Neural crest cell (in vitro differentiated cells): ENCODE measurements around the gene CD300A. TPM values are rescaled to one million over a fixed set of nuclear protein-coding genes. Genes with fewer than 3 reads are reported as not detected.

ENCODE experiments used
- DNase-seq: peaks from one replicate; pipeline ENCODE4 v3.0.0; 2021; ENCODE audit warnings: low read depth, mixed read lengths, low spot score
- H3K27ac Mint-ChIP-seq: one replicate; pipeline ENCODE4 v1.8.0; 2021; ENCODE audit warnings: mild to moderate bottlenecking, mixed read lengths; ENCODE audit not compliant: unreplicated experiment
- H3K27me3 Mint-ChIP-seq: 2 replicates; pipeline ENCODE4 v1.8.0; 2021; ENCODE audit warnings: low read depth, mild to moderate bottlenecking, mixed read lengths
- H3K36me3 Mint-ChIP-seq: 2 replicates; pipeline ENCODE4 v1.8.0; 2021; ENCODE audit warnings: low read depth, mild to moderate bottlenecking, mixed read lengths
- H3K4me1 Mint-ChIP-seq: 2 replicates; pipeline ENCODE4 v1.8.0; 2021; ENCODE audit warnings: mixed read lengths
- H3K4me3 Mint-ChIP-seq: one replicate; pipeline ENCODE4 v1.8.0; 2021; ENCODE audit warnings: mild to moderate bottlenecking, mixed read lengths
- H3K9me3 Mint-ChIP-seq: 2 replicates; pipeline ENCODE4 v1.8.0; 2021; ENCODE audit warnings: mixed read lengths
- CTCF ChIP-seq: fragments of 200-600 bp; sonication (generic); conservative IDR thresholded peaks from 2 replicates; pipeline ENCODE4 v1.5.0; 2021; ENCODE audit warnings: antibody characterized with exemption, mild to moderate bottlenecking
- total RNA-seq: library from RNA; stranded (reverse); gene quantifications from 2 replicates; pipeline ENCODE4 v1.2.1, GENCODE V29; 2021

Gene CD300A
- total RNA-seq, 1 donor from 2014 or later: not detected

- Mint-ChIP-seq H3K4me3 (peak overlapping the region; percentile 72), H3K36me3 (no peaks in the 10 kb centered on the region), H3K27ac (peak overlapping the region; percentile 57), H3K4me1 (peaks cover 48% of the 10 kb centered on the region), H3K9me3 (no peaks in the 10 kb centered on the region), H3K27me3 (peaks cover 28% of the 10 kb centered on the region)
- peak; percentile 22 for TF ChIP-seq CTCF
- peak; percentile 80 for DNase-seq
Measured at GRCh38 chr17:74454197-74455024, 12.0 kb upstream of the CD300A start.

GRCh38 chr17:74455025-74455545 lies 11.3 kb upstream of the CD300A start:
- Mint-ChIP-seq H3K4me1 (peaks cover 48% of the 10 kb centered on the region), H3K4me3 (no peak overlapping the region), H3K36me3 (no peaks in the 10 kb centered on the region), H3K9me3 (no peaks in the 10 kb centered on the region), H3K27me3 (peaks cover 28% of the 10 kb centered on the region), H3K27ac (no peak overlapping the region)
- no peak for TF ChIP-seq CTCF
- no peak for DNase-seq

GRCh38 chr17:74455821-74456220 lies 10.6 kb upstream of the CD300A start:
- no peak for DNase-seq
- no peaks in the 10 kb centered on the region for H3K36me3 Mint-ChIP-seq
- H3K9me3 Mint-ChIP-seq: no peaks in the 10 kb centered on the region
- H3K4me1 Mint-ChIP-seq: peaks cover 48% of the 10 kb centered on the region
- H3K27ac Mint-ChIP-seq: no peak overlapping the region
- H3K27me3 Mint-ChIP-seq: peaks cover 28% of the 10 kb centered on the region
- peak overlapping the region; percentile 47 for H3K4me3 Mint-ChIP-seq
- TF ChIP-seq CTCF: no peak

- no peaks in the 10 kb centered on the region for H3K9me3 Mint-ChIP-seq
- peak; percentile 99 for TF ChIP-seq CTCF
- peaks cover 38% of the 10 kb centered on the region for H3K4me1 Mint-ChIP-seq
- peak overlapping the region; percentile 65 for H3K4me3 Mint-ChIP-seq
- DNase-seq: peak; percentile 78
- peaks cover 26% of the 10 kb centered on the region for H3K27me3 Mint-ChIP-seq
- peak overlapping the region; percentile 60 for H3K27ac Mint-ChIP-seq
- H3K36me3 Mint-ChIP-seq: no peaks in the 10 kb centered on the region
Measured at GRCh38 chr17:74457146-74457819, 9.2 kb upstream of the CD300A start.

- TF ChIP-seq CTCF: peak; percentile 16
- H3K9me3 Mint-ChIP-seq: no peaks in the 10 kb centered on the region
- H3K27me3 Mint-ChIP-seq: peaks cover 21% of the 10 kb centered on the region
- H3K36me3 Mint-ChIP-seq: no peaks in the 10 kb centered on the region
- no peak for DNase-seq
- H3K27ac Mint-ChIP-seq: no peak overlapping the region
- H3K4me3 Mint-ChIP-seq: peak overlapping the region; percentile 65
- peaks cover 33% of the 10 kb centered on the region for H3K4me1 Mint-ChIP-seq
Measured at GRCh38 chr17:74457820-74458166, 8.6 kb upstream of the CD300A start.
